DOHH2 (cell line): ENCODE measurements around the gene TLL2.

Experiments used
- H3F3A ChIP-seq: fragments of 200-600 bp; sonication (generic), shearing (Covaris generic); 2 replicates; pipeline ENCODE4 v1.6.0; 2016; ENCODE audit warnings: antibody characterized with exemption, mild to moderate bottlenecking; ENCODE audit not compliant: control insufficient read depth, insufficient read depth
- H3K27ac ChIP-seq: fragments of 200-600 bp; sonication (generic); 2 replicates; pipeline ENCODE4 v1.5.1; 2014; ENCODE audit warnings: low read depth, mild to moderate bottlenecking, low read length, moderate library complexity
- H3K27me3 ChIP-seq: fragments of 200-600 bp; sonication (generic); 2 replicates; pipeline ENCODE4 v1.6.1; 2014; ENCODE audit warnings: mild to moderate bottlenecking, low read length, mixed read lengths; ENCODE audit not compliant: control insufficient read depth
- H3K36me3 ChIP-seq: fragments of 200-600 bp; sonication (generic); 2 replicates; pipeline ENCODE4 v1.6.1; 2014; ENCODE audit warnings: mild to moderate bottlenecking, low read length, moderate library complexity, mixed read lengths; ENCODE audit not compliant: control insufficient read depth
- H3K4me1 ChIP-seq: fragments of 200-600 bp; sonication (generic); 2 replicates; pipeline ENCODE4 v1.6.1; 2014; ENCODE audit warnings: mild to moderate bottlenecking, low read length, mixed read lengths; ENCODE audit not compliant: control insufficient read depth
- H3K4me2 ChIP-seq: fragments of 200-600 bp; sonication (generic); 2 replicates; pipeline ENCODE4 v1.6.0; 2014; ENCODE audit warnings: mild to moderate bottlenecking, low read length, moderate library complexity
- H3K4me3 ChIP-seq: fragments of 200-600 bp; sonication (generic); 2 replicates; pipeline ENCODE4 v1.5.1; 2014; ENCODE audit warnings: mild to moderate bottlenecking, low read length, mixed read lengths
- H3K79me2 ChIP-seq: fragments of 200-600 bp; sonication (generic); 2 replicates; pipeline ENCODE4 v1.6.1; 2014; ENCODE audit warnings: mild to moderate bottlenecking, low read length, mixed read lengths; ENCODE audit not compliant: control insufficient read depth
- H3K9me2 ChIP-seq: fragments of 200-600 bp; sonication (generic); replicated peaks from 2 replicates; pipeline ENCODE4 v1.6.1; 2014; ENCODE audit warnings: mild to moderate bottlenecking, low read length, mixed read lengths; ENCODE audit not compliant: control insufficient read depth
- H3K9me3 ChIP-seq: fragments of 200-600 bp; sonication (generic); 2 replicates; pipeline ENCODE4 v1.6.1; 2014; ENCODE audit warnings: antibody characterized with exemption, low read length, mixed read lengths; ENCODE audit not compliant: control insufficient read depth, insufficient read depth
- H4K20me1 ChIP-seq: fragments of 200-600 bp; sonication (generic); 2 replicates; pipeline ENCODE4 v1.6.0; 2014; ENCODE audit warnings: low read depth, mild to moderate bottlenecking, antibody characterized with exemption, low read length, moderate library complexity; ENCODE audit not compliant: control insufficient read depth, insufficient read depth
- EZH2phosphoT487 ChIP-seq: fragments of 200-600 bp; sonication (generic); IDR thresholded peaks from 2 replicates; pipeline ENCODE4 v1.6.1; 2017; ENCODE audit warnings: borderline replicate concordance, mild to moderate bottlenecking, antibody characterized with exemption, low read length, moderate library complexity, mixed read lengths
- TF ChIP-seq, protein P1 (sequence below): fragments of 200-600 bp; sonication (generic); IDR thresholded peaks from one replicate; pipeline ENCODE4 v1.5.1; 2014; ENCODE audit warnings: antibody characterized with exemption, mild to moderate bottlenecking, low read depth, low read length; ENCODE audit not compliant: poor library complexity, severe bottlenecking

The TLL2 gene

DNA sequence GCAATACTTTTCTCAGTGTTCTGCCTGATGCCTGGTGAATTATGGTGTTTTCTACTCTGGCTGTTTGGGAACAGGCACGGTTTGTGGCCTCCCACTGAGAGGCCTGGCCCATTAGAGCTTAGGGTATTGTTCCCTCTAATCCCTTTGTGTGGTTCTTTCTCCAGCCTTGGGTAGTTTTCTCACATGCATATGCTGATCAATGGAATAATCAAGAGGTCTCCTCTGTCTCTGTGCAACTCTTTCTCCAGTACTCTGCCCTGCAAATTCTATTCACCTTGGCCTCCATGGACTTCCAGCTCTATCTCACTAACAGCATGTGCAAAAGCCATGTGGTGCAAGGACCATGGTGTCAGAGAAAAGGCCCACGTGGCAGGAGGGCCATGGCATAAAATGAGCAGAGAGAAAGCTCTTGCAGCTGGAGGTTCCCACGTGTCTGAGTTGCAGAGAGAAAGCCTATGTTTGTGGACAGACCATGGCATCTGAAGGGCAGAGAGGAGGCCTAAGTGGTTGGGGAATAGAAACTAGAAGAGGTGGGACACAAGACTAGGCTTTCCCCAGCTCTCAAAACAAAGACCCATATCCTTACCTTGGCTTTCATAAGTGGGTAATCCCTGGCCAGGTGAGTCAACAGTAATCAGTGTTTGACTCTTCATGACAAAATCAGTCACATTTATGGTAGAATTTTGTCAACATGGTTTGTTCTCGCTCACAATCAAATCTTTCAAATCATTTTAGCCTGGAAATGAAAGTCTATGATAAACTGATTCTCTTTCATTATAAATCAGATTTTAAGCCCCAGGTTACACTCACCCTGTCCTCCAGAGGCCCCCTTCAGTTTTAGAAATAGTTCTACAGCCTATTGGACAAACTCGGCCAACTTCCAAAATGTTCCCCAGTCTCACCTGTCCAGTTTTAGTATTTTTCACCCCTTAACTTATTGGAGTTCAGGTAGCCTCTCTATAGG lies 172.2 kb downstream of the TLL2 start:
- Histone ChIP-seq H3K79me2 (no peaks in the 10 kb centered on the region), H3K27ac (no peak overlapping the region), H3K9me3 (peaks cover 14% of the 10 kb centered on the region; the same call in 1 of the 2 replicates), H3K36me3 (no peaks in the 10 kb centered on the region), H3F3A (no peaks in the 10 kb centered on the region), H4K20me1 (no peaks in the 10 kb centered on the region), H3K9me2 (no peaks in the 10 kb centered on the region), H3K27me3 (no peaks in the 10 kb centered on the region), H3K4me1 (peaks cover 10% of the 10 kb centered on the region), H3K4me2 (no peak overlapping the region), H3K4me3 (no peak overlapping the region)
- no peak for TF ChIP-seq EZH2phosphoT487

DNA sequence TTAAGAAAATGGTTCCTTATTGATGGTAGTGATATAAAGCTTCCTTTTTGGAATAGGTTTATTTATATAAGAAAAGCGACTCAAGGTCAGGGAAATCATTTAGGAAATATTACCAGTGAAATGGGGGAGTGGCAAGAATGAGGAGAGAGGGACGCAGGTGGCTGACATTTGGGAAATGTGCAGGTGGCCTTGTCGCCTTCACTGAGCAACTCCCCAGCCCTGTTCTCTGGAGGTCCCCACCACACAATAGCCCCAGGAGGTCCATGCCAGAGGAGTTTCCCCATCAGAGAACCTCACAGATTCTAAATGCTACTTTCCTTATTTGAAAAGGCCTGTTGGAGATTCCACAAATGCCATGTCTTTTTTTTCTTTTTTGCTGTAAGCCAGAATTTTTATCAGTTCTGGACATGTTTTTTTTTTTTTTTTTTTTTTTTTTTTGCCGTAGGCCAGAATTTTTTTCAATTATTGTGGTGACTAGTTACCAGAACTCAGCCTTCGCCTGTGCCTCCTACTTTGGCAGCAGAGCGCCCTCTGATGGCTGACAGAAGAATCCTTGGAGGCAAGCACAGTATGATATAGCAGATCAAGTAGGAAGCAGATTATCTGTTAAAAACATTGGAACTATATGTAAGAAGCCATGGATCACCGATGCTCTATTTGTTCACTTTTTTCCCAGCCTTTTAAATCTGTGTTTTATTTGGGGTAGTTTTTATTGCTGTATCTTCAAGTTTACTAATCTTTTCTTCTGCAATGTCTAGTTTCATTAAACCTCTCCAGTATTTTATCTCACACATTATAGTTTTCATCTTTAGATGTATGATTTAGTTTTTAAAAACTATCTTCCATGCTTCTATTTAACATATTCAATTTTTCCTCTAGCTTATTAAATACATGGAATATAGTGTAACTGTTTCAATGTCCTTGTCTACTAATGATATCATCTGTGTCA lies 173.5 kb downstream of the TLL2 start:
- H3K27ac ChIP-seq = no peak overlapping the region
- no peaks in the 10 kb centered on the region for H3K9me2 ChIP-seq
- H3K4me1 ChIP-seq = peaks cover 10% of the 10 kb centered on the region
- H3K4me3 ChIP-seq = no peak overlapping the region
- no peak overlapping the region for H3K4me2 ChIP-seq
- H3K36me3 ChIP-seq = no peaks in the 10 kb centered on the region
- no peaks in the 10 kb centered on the region for H3K79me2 ChIP-seq
- H3K9me3 ChIP-seq = peaks cover 2% of the 10 kb centered on the region; the same call in 1 of the 2 replicates
- H3K27me3 ChIP-seq = no peaks in the 10 kb centered on the region
- no peaks in the 10 kb centered on the region for H4K20me1 ChIP-seq
- TF ChIP-seq EZH2phosphoT487 = no peak
- TF ChIP-seq, protein P1, sequence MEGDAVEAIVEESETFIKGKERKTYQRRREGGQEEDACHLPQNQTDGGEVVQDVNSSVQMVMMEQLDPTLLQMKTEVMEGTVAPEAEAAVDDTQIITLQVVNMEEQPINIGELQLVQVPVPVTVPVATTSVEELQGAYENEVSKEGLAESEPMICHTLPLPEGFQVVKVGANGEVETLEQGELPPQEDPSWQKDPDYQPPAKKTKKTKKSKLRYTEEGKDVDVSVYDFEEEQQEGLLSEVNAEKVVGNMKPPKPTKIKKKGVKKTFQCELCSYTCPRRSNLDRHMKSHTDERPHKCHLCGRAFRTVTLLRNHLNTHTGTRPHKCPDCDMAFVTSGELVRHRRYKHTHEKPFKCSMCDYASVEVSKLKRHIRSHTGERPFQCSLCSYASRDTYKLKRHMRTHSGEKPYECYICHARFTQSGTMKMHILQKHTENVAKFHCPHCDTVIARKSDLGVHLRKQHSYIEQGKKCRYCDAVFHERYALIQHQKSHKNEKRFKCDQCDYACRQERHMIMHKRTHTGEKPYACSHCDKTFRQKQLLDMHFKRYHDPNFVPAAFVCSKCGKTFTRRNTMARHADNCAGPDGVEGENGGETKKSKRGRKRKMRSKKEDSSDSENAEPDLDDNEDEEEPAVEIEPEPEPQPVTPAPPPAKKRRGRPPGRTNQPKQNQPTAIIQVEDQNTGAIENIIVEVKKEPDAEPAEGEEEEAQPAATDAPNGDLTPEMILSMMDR = peak; percentile 92
- no peaks in the 10 kb centered on the region for H3F3A ChIP-seq

DNA sequence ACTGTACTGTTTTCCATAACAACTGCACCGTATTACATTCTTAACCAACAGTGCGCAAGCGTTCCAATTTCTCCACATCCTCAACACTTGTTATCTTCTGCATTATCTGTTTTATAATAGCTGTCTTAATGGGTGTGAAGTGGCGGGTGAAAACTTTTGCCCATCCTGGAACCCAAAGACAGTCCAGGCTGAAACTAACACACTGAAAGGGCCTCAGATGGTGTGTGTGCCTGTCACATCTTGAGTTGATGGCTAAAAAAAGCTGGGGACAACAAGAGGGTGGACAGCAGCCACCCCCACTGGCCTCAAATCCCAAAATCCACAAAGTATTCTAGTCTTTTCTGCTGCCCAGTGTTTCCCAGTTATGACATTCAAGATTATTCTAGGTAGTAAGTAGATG lies 174.3 kb downstream of the TLL2 start:
- H3K9me3 ChIP-seq = no peaks in the 10 kb centered on the region
- H3K4me2 ChIP-seq = no peak overlapping the region
- H3K27me3 ChIP-seq = no peaks in the 10 kb centered on the region
- no peaks in the 10 kb centered on the region for H3K79me2 ChIP-seq
- TF ChIP-seq, protein P1 = no peak
- no peak for TF ChIP-seq EZH2phosphoT487
- no peak overlapping the region for H3K4me3 ChIP-seq
- H3K4me1 ChIP-seq = peaks cover 9% of the 10 kb centered on the region
- H3K27ac ChIP-seq = no peak overlapping the region
- no peaks in the 10 kb centered on the region for H3K9me2 ChIP-seq
- no peaks in the 10 kb centered on the region for H3K36me3 ChIP-seq
- no peaks in the 10 kb centered on the region for H3F3A ChIP-seq
- H4K20me1 ChIP-seq = no peaks in the 10 kb centered on the region
